ENCODE data around the gene ZNF566.

ZNF566 gene

DNA sequence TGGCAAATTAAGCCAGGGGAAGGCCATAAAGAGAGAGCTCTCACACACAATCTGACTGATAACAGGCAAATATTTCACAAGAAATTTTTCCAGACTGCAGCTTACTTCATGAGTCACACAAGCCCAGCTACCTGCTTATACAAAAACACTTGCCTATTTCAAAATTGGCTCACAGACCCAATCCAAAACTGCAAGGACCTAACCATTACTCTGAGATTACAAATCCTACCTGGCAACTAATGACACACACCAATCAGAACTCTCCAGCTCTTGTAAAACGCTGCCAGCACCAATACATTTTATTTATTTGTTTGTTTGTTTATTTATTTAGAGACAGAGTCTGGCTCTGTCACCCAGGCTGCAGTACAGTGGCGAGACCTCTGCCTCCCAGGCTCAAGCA lies 52.8 kb downstream of the ZNF566 start:
- Histone ChIP-seq H3K4me3 (ENCODE audit: low read depth, low read length) (no peak overlapping the region), H3K27ac (ENCODE audit: extremely low read depth, low read depth, low read length) (no peak overlapping the region), H3K9me3 (ENCODE audit: control insufficient read depth, insufficient read depth, low read depth, low read length) (peaks cover 6% of the 10 kb centered on the region), H3K36me3 (ENCODE audit: control insufficient read depth in 2 of 2, insufficient read depth in 1 of 2, low read length in 2 of 2) (no peaks in the 10 kb centered on the region; a peak in 1 of 3 replicates), H3K4me1 (ENCODE audit: control insufficient read depth, insufficient read depth, low read length) (no peaks in the 10 kb centered on the region)
- POLR2A ChIA-PET: no interaction called here
- CTCF ChIA-PET: no interaction called here
- TF ChIP-seq, protein P1, sequence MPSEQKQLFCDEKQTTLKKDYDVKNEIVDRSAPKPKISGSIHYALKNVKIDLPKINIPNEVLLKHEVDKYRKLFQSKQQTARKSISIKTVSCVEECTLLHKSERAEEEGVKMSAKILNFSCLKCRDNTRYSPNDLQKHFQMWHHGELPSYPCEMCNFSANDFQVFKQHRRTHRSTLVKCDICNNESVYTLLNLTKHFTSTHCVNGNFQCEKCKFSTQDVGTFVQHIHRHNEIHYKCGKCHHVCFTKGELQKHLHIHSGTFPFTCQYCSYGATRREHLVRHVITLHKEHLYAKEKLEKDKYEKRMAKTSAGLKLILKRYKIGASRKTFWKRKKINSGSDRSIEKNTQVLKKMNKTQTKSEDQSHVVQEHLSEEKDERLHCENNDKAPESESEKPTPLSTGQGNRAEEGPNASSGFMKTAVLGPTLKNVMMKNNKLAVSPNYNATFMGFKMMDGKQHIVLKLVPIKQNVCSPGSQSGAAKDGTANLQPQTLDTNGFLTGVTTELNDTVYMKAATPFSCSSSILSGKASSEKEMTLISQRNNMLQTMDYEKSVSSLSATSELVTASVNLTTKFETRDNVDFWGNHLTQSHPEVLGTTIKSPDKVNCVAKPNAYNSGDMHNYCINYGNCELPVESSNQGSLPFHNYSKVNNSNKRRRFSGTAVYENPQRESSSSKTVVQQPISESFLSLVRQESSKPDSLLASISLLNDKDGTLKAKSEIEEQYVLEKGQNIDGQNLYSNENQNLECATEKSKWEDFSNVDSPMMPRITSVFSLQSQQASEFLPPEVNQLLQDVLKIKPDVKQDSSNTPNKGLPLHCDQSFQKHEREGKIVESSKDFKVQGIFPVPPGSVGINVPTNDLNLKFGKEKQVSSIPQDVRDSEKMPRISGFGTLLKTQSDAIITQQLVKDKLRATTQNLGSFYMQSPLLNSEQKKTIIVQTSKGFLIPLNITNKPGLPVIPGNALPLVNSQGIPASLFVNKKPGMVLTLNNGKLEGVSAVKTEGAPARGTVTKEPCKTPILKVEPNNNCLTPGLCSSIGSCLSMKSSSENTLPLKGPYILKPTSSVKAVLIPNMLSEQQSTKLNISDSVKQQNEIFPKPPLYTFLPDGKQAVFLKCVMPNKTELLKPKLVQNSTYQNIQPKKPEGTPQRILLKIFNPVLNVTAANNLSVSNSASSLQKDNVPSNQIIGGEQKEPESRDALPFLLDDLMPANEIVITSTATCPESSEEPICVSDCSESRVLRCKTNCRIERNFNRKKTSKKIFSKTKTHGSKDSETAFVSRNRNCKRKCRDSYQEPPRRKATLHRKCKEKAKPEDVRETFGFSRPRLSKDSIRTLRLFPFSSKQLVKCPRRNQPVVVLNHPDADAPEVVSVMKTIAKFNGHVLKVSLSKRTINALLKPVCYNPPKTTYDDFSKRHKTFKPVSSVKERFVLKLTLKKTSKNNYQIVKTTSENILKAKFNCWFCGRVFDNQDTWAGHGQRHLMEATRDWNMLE (tag by site-specific recombination; conservative IDR thresholded peaks at IDR 0.05; ENCODE audit: low read depth): no peak
- no peak for TF ChIP-seq ZNF843 (tag by site-specific recombination; IDR thresholded peaks at IDR 0.05)
- no peak for TF ChIP-seq ZNF404 (tag by site-specific recombination; IDR thresholded peaks at IDR 0.05)
- no peak for TF ChIP-seq ZSCAN23 (tag by site-specific recombination; IDR thresholded peaks at IDR 0.05)
- TF ChIP-seq, protein P2, sequence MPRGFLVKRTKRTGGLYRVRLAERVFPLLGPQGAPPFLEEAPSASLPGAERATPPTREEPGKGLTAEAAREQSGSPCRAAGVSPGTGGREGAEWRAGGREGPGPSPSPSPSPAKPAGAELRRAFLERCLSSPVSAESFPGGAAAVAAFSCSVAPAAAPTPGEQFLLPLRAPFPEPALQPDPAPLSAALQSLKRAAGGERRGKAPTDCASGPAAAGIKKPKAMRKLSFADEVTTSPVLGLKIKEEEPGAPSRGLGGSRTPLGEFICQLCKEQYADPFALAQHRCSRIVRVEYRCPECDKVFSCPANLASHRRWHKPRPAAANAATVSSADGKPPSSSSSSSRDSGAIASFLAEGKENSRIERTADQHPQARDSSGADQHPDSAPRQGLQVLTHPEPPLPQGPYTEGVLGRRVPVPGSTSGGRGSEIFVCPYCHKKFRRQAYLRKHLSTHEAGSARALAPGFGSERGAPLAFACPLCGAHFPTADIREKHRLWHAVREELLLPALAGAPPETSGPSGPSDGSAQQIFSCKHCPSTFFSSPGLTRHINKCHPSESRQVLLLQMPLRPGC (tag by site-specific recombination; IDR thresholded peaks at IDR 0.05): no peak
- TF ChIP-seq REPIN1 (tag by site-specific recombination; IDR thresholded peaks at IDR 0.05; ENCODE audit: low read depth): no peak
- no peak for TF ChIP-seq ZNF792 (tag by site-specific recombination; IDR thresholded peaks at IDR 0.05)
- TF ChIP-seq ZNF398 (tag by site-specific recombination; IDR thresholded peaks at IDR 0.05): no peak
- TF ChIP-seq ZNF175 (tag by site-specific recombination; IDR thresholded peaks at IDR 0.05): no peak
- TF ChIP-seq MEIS1 (CRISPR knock-in tag; IDR thresholded peaks at IDR 0.05; ENCODE audit: borderline replicate concordance): no peak
- no peak for TF ChIP-seq ZNF423 (tag by site-specific recombination; IDR thresholded peaks at IDR 0.05)
- TF ChIP-seq ZNF2 (tag by site-specific recombination; IDR thresholded peaks at IDR 0.05): no peak
- no peak for TF ChIP-seq ZNF174 (tag by site-specific recombination; IDR thresholded peaks at IDR 0.05)
- no peak for TF ChIP-seq ZNF37A (tag by site-specific recombination; IDR thresholded peaks at IDR 0.05)
- no peak for TF ChIP-seq ZNF114 (tag by site-specific recombination; IDR thresholded peaks at IDR 0.05)
- TF ChIP-seq, protein P3, sequence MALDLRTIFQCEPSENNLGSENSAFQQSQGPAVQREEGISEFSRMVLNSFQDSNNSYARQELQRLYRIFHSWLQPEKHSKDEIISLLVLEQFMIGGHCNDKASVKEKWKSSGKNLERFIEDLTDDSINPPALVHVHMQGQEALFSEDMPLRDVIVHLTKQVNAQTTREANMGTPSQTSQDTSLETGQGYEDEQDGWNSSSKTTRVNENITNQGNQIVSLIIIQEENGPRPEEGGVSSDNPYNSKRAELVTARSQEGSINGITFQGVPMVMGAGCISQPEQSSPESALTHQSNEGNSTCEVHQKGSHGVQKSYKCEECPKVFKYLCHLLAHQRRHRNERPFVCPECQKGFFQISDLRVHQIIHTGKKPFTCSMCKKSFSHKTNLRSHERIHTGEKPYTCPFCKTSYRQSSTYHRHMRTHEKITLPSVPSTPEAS (tag by site-specific recombination; IDR thresholded peaks at IDR 0.05): no peak
- TF ChIP-seq ZNF16 (tag by site-specific recombination; IDR thresholded peaks at IDR 0.05; ENCODE audit: low read depth): no peak
- no peak for TF ChIP-seq ZSCAN16 (tag by site-specific recombination; IDR thresholded peaks at IDR 0.05)
- no peak for TF ChIP-seq ZBTB26 (tag by site-specific recombination; optimal IDR thresholded peaks at IDR 0.05)
- TF ChIP-seq ZNF558 (tag by site-specific recombination; IDR thresholded peaks at IDR 0.05): no peak
